GM12801 (cell line): ENCODE data around the gene TFF2.

ENCODE experiments used
- CTCF ChIP-seq: IDR thresholded peaks from one replicate; pipeline ENCODE4 v1.5.1; 2011; ENCODE audit warnings: control low read depth; ENCODE audit not compliant: insufficient read length; ENCODE audit errors: extremely low read depth

Gene TFF2

GRCh38 chr21:42362700-42363099 is 11.9 kb upstream of the TFF2 start:
- no peak for TF ChIP-seq CTCF

- TF ChIP-seq CTCF: no peak
These were observed 11.4 kb upstream of the TFF2 start for GRCh38 chr21:42362198-42362597.

GRCh38 chr21:42361286-42361685 is 10.5 kb upstream of the TFF2 start:
- TF ChIP-seq CTCF: no peak

GRCh38 chr21:42360317-42360716 is 9.5 kb upstream of the TFF2 start:
- TF ChIP-seq CTCF: no peak

- no peak for TF ChIP-seq CTCF
These were observed 8.1 kb upstream of the TFF2 start for GRCh38 chr21:42358937-42359336.

GRCh38 chr21:42358261-42358660 is 7.5 kb upstream of the TFF2 start:
- TF ChIP-seq CTCF: no peak

- no peak for TF ChIP-seq CTCF
These were observed 6.5 kb upstream of the TFF2 start for GRCh38 chr21:42357307-42357706.

- no peak for TF ChIP-seq CTCF
These were observed 5.9 kb upstream of the TFF2 start for GRCh38 chr21:42356650-42357049.
